ENCODE results near the gene KCTD5. TPM values are rescaled to one million over a fixed set of nuclear protein-coding genes. Genes with fewer than 3 reads are reported as not detected.
"Not testable (repeated sequence)": the region's sequence is repeated elsewhere in the genome, so short reads cannot be mapped to it uniquely, and the experiment has no call there.

The KCTD5 gene
- polyA plus RNA-seq, 1 donor, result 24.4 TPM

GRCh38 chr16:2671741-2672140, 10.6 kb upstream of the KCTD5 start:
- DNase-seq (ENCODE audit: low read depth), result no peak

GRCh38 chr16:2673066-2673999, 9.0 kb upstream of the KCTD5 start:
- peak; percentile 73 for DNase-seq (ENCODE audit: low read depth)

- no peak for DNase-seq (ENCODE audit: low read depth)
Measured at GRCh38 chr16:2675021-2675420, 7.3 kb upstream of the KCTD5 start.

- DNase-seq (ENCODE audit: low read depth), result no peak
Measured at GRCh38 chr16:2675714-2676113, 6.6 kb upstream of the KCTD5 start.

- DNase-seq (ENCODE audit: low read depth), result not testable (repeated sequence)
Measured at GRCh38 chr16:2676937-2677336, 5.4 kb upstream of the KCTD5 start.

- not testable (repeated sequence) for DNase-seq (ENCODE audit: low read depth)
Measured at GRCh38 chr16:2678206-2678965, 3.9 kb upstream of the KCTD5 start.

- not testable (repeated sequence) for DNase-seq (ENCODE audit: low read depth)
Measured at GRCh38 chr16:2679902-2680301, 2.4 kb upstream of the KCTD5 start.

GRCh38 chr16:2680360-2680759, 2.0 kb upstream of the KCTD5 start:
- not testable (repeated sequence) for DNase-seq (ENCODE audit: low read depth)

- DNase-seq (ENCODE audit: low read depth), result not testable (repeated sequence)
Measured at GRCh38 chr16:2683041-2683440, 718 bp downstream of the KCTD5 start.

- not testable (repeated sequence) for DNase-seq (ENCODE audit: low read depth)
Measured at GRCh38 chr16:2686075-2686474, 3.8 kb downstream of the KCTD5 start.

GRCh38 chr16:2686912-2687507, 4.7 kb downstream of the KCTD5 start:
- no peak for DNase-seq (ENCODE audit: low read depth)

GRCh38 chr16:2687531-2688308, 5.4 kb downstream of the KCTD5 start:
- no peak for DNase-seq (ENCODE audit: low read depth)

GRCh38 chr16:2689422-2689821, 7.1 kb downstream of the KCTD5 start:
- not testable (repeated sequence) for DNase-seq (ENCODE audit: low read depth)

GRCh38 chr16:2689968-2690801, 7.9 kb downstream of the KCTD5 start:
- DNase-seq (ENCODE audit: low read depth), result no peak

GRCh38 chr16:2690852-2691251, 8.5 kb downstream of the KCTD5 start:
- DNase-seq (ENCODE audit: low read depth), result no peak

GRCh38 chr16:2691491-2692248, 9.3 kb downstream of the KCTD5 start:
- no peak for DNase-seq (ENCODE audit: low read depth)

- DNase-seq (ENCODE audit: low read depth), result no peak
Measured at GRCh38 chr16:2692251-2692947, 10.1 kb downstream of the KCTD5 start.

GRCh38 chr16:2692948-2693651, 10.8 kb downstream of the KCTD5 start:
- DNase-seq (ENCODE audit: low read depth), result no peak
